Nephron (organoid): ENCODE data around the gene ACVR1.
A peak's percentile ranks its signal among the peaks of the same experiment; 100 is the strongest.

Experiments
- H3K27ac Mint-ChIP-seq, 3 experiments: 2 replicates each; pipeline ENCODE4 v1.8.0; 2020; ENCODE audit warnings: mixed read lengths in 3 of 3, mild to moderate bottlenecking in 2 of 3, moderate library complexity in 1 of 3
- H3K27me3 Mint-ChIP-seq: 2 replicates; pipeline ENCODE4 v1.8.0; 2021; ENCODE audit warnings: low read depth, mild to moderate bottlenecking, moderate library complexity, mixed read lengths
- H3K36me3 Mint-ChIP-seq: 2 replicates; pipeline ENCODE4 v1.8.0; 2020; ENCODE audit warnings: low read depth, mixed read lengths
- H3K4me1 Mint-ChIP-seq: 2 replicates; pipeline ENCODE4 v1.8.0; 2020; ENCODE audit warnings: mixed read lengths
- H3K4me3 Mint-ChIP-seq, 3 experiments: 2 replicates each; pipeline ENCODE4 v1.8.0; 2020; ENCODE audit warnings: mild to moderate bottlenecking in 3 of 3, mixed read lengths in 3 of 3, moderate library complexity in 2 of 3
- H3K9me3 Mint-ChIP-seq: 2 replicates; pipeline ENCODE4 v1.8.0; 2020; ENCODE audit warnings: mixed read lengths
- TF ChIP-seq, protein P1 (sequence below), 3 experiments: fragments of 200-600 bp; sonication (generic); IDR thresholded peaks; one replicate each; pipeline ENCODE4 v1.5.0; 2021; ENCODE audit warnings: antibody characterized with exemption in 3 of 3; ENCODE audit not compliant: unreplicated experiment in 3 of 3

ACVR1 gene

DNA sequence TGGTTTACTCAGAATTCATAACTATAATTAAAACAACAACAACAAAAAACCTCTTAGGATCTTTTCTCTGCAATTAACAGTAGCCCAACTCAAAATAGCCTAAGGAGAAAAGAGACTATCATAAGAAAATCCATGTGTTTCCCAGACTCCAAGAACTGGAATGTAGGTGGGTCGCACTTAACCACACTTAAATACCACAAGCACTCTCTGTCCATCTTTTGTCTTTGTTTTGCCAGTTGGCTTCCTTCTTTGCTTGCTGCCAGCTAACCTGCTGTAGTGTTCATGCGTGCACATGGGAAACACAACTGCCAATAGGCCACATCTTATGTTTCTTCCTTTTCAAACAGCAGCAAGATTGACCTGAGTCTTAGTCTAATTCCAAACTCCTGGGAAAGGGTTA is 24.1 kb upstream of the ACVR1 start:
- peaks cover 15% of the 10 kb centered on the region for H3K4me1 Mint-ChIP-seq
- no peaks in the 10 kb centered on the region for H3K36me3 Mint-ChIP-seq
- no peaks in the 10 kb centered on the region for H3K9me3 Mint-ChIP-seq
- H3K4me3 Mint-ChIP-seq, result no peak overlapping the region
- H3K27ac Mint-ChIP-seq, result no peak overlapping the region
- H3K27me3 Mint-ChIP-seq, result peaks cover under 1% of the 10 kb centered on the region
- TF ChIP-seq, protein P1, sequence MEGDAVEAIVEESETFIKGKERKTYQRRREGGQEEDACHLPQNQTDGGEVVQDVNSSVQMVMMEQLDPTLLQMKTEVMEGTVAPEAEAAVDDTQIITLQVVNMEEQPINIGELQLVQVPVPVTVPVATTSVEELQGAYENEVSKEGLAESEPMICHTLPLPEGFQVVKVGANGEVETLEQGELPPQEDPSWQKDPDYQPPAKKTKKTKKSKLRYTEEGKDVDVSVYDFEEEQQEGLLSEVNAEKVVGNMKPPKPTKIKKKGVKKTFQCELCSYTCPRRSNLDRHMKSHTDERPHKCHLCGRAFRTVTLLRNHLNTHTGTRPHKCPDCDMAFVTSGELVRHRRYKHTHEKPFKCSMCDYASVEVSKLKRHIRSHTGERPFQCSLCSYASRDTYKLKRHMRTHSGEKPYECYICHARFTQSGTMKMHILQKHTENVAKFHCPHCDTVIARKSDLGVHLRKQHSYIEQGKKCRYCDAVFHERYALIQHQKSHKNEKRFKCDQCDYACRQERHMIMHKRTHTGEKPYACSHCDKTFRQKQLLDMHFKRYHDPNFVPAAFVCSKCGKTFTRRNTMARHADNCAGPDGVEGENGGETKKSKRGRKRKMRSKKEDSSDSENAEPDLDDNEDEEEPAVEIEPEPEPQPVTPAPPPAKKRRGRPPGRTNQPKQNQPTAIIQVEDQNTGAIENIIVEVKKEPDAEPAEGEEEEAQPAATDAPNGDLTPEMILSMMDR (IDR thresholded peaks at IDR 0.05; ENCODE audit: unreplicated experiment in 3 of 3), result no peak

DNA sequence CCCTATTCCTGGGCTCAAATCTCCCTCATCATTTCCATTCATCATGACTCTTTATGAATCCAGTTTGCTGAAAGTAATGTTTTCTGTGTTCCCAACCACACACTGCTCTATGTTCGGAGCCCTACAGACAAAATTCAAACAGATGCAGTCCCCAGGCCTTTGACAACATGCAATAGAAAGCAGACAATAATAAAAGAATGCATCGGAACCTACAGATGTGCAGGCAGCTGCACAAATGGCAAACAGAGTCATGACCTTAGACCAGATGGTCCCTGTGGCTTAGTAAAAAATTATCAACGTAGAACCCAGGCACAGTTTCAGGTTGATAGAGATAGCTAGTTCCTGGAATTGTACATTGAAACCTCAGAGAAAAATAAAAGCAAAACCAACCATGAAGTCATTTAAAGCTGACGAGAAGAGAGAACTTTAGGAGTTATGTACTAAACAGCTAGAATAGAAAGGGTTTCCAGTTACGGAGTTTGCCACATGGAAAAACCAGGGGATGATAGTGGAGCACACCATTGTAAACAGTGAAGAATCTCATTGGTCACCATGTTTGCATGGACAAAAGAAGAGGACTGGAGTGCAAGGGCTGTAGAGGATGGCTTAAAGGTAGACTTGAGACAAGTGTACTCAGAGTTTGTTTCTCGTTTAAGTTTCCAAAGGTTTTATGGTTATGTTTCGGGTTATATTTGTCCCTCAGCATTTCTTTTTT is 23.2 kb upstream of the ACVR1 start:
- no peak overlapping the region for H3K4me3 Mint-ChIP-seq
- TF ChIP-seq, protein P1 (IDR thresholded peaks at IDR 0.05; ENCODE audit: unreplicated experiment in 3 of 3), result no peak
- H3K27me3 Mint-ChIP-seq, result peaks cover 3% of the 10 kb centered on the region
- H3K27ac Mint-ChIP-seq, result no peak overlapping the region
- peaks cover 21% of the 10 kb centered on the region for H3K4me1 Mint-ChIP-seq
- no peaks in the 10 kb centered on the region for H3K9me3 Mint-ChIP-seq
- H3K36me3 Mint-ChIP-seq, result no peaks in the 10 kb centered on the region

GRCh38 chr2:157898591-157898996 is 22.5 kb upstream of the ACVR1 start:
- no peaks in the 10 kb centered on the region for H3K9me3 Mint-ChIP-seq
- TF ChIP-seq, protein P1 (IDR thresholded peaks at IDR 0.05; ENCODE audit: unreplicated experiment in 3 of 3), result no peak
- H3K4me1 Mint-ChIP-seq, result peaks cover 21% of the 10 kb centered on the region
- peaks cover 3% of the 10 kb centered on the region for H3K27me3 Mint-ChIP-seq
- H3K27ac Mint-ChIP-seq, result no peak overlapping the region
- H3K36me3 Mint-ChIP-seq, result no peaks in the 10 kb centered on the region
- H3K4me3 Mint-ChIP-seq, result no peak overlapping the region

GRCh38 chr2:157897106-157897971 is 21.2 kb upstream of the ACVR1 start:
- TF ChIP-seq, protein P1 (IDR thresholded peaks at IDR 0.05; ENCODE audit: unreplicated experiment in 3 of 3), result no peak
- Mint-ChIP-seq H3K4me1 (peaks cover 15% of the 10 kb centered on the region), H3K27ac (no peak overlapping the region), H3K9me3 (no peaks in the 10 kb centered on the region), H3K27me3 (peaks cover 3% of the 10 kb centered on the region), H3K4me3 (no peak overlapping the region), H3K36me3 (no peaks in the 10 kb centered on the region)

DNA sequence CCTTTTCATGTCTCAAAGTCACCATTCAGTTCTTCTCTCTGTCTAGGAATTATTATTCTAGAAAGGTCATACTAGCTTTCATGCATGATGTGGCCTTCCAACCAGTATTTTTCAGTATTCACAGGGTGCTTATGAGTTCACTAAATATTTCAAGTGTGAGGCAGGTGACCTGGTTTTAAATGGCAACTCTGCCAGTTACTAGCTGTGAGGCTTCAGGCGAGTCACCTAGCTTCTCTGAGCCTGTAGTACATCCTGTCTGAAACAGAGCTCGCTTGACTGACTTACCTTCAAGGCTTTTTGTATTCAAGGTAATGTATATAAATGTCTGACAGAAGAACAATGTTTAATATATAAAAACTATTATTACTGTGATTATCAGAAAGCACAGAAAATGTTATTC is 19.4 kb upstream of the ACVR1 start:
- H3K27me3 Mint-ChIP-seq, result peaks cover 3% of the 10 kb centered on the region
- TF ChIP-seq, protein P1 (IDR thresholded peaks at IDR 0.05; ENCODE audit: unreplicated experiment in 3 of 3), result no peak
- no peaks in the 10 kb centered on the region for H3K36me3 Mint-ChIP-seq
- H3K9me3 Mint-ChIP-seq, result no peaks in the 10 kb centered on the region
- peak overlapping the region in 1 of 3 experiments; percentile 87 for H3K27ac Mint-ChIP-seq
- no peak overlapping the region for H3K4me3 Mint-ChIP-seq
- peaks cover 26% of the 10 kb centered on the region for H3K4me1 Mint-ChIP-seq
